Stimulated activated CD4-positive, alpha-beta T cell treated with anti-CD3 and anti-CD28 coated beads, Interleukin-1b, Interleukin-23, amount 100 ng/mL, for 24 hours (primary cell): ENCODE data around the gene ZFYVE28.

Experiments used
- DNase-seq, 4 experiments: peaks; one replicate each; pipeline ENCODE4 v3.0.0-alpha.2; 2020; ENCODE audit warnings: low read depth in 4 of 4, low spot score in 1 of 4

Gene ZFYVE28

GRCh38 chr4:2306773-2307410 lies 111.6 kb downstream of the ZFYVE28 start:
- no peak for DNase-seq

- DNase-seq = no peak
These were observed 112.5 kb downstream of the ZFYVE28 start for GRCh38 chr4:2305766-2306501.

GRCh38 chr4:2304877-2305561 lies 113.4 kb downstream of the ZFYVE28 start:
- no peak for DNase-seq

GRCh38 chr4:2304321-2304876 lies 114.0 kb downstream of the ZFYVE28 start:
- no peak for DNase-seq

GRCh38 chr4:2303686-2304320 lies 114.6 kb downstream of the ZFYVE28 start:
- no peak for DNase-seq

GRCh38 chr4:2303121-2303685 lies 115.2 kb downstream of the ZFYVE28 start:
- DNase-seq = no peak

GRCh38 chr4:2302387-2303119 lies 115.9 kb downstream of the ZFYVE28 start:
- DNase-seq = no peak

- no peak for DNase-seq
These were observed 116.6 kb downstream of the ZFYVE28 start for GRCh38 chr4:2301806-2302205.

- no peak for DNase-seq
These were observed 117.2 kb downstream of the ZFYVE28 start for GRCh38 chr4:2301225-2301642.

- no peak for DNase-seq
These were observed 117.8 kb downstream of the ZFYVE28 start for GRCh38 chr4:2300431-2301224.

GRCh38 chr4:2299794-2300193 lies 118.7 kb downstream of the ZFYVE28 start:
- no peak for DNase-seq

- DNase-seq = no peak
These were observed 119.9 kb downstream of the ZFYVE28 start for GRCh38 chr4:2298532-2298991.

GRCh38 chr4:2297606-2298531 lies 120.6 kb downstream of the ZFYVE28 start:
- DNase-seq = no peak

- DNase-seq = no peak
These were observed 121.5 kb downstream of the ZFYVE28 start for GRCh38 chr4:2296631-2297601.

GRCh38 chr4:2295900-2296442 lies 122.5 kb downstream of the ZFYVE28 start:
- DNase-seq = no peak

- no peak for DNase-seq
These were observed 122.9 kb downstream of the ZFYVE28 start for GRCh38 chr4:2295500-2295899.

GRCh38 chr4:2292646-2293108 lies 125.8 kb downstream of the ZFYVE28 start:
- no peak for DNase-seq
